ENCODE results near the gene ELK1.

The ELK1 gene

GRCh38 chrX:47587906-47588735 is 62.2 kb downstream of the ELK1 start:
- Histone ChIP-seq H3K36me3 (ENCODE audit: control insufficient read depth, insufficient read depth, low read length) (no peaks in the 10 kb centered on the region), H3K4me1 (no peaks in the 10 kb centered on the region), H3K9me3 (ENCODE audit: control insufficient read depth, low read length) (no peaks in the 10 kb centered on the region), H3K4me2 (ENCODE audit: low read length) (no peak overlapping the region), H3K9ac (no peak overlapping the region), H3K27me3 (ENCODE audit: control insufficient read depth, insufficient read depth, low read length) (no peaks in the 10 kb centered on the region), H3K27ac (no peak overlapping the region), H2AFZ (no peak overlapping the region), H3K79me2 (no peaks in the 10 kb centered on the region), H3K4me3 (ENCODE audit: low read depth, low read length) (no peak overlapping the region)
- no peak for TF ChIP-seq CTCF (IDR thresholded peaks at IDR 0.05)

- no peak overlapping the region for H3K27ac ChIP-seq
- no peak for TF ChIP-seq CTCF (IDR thresholded peaks at IDR 0.05)
- H3K9ac ChIP-seq = no peak overlapping the region
- no peaks in the 10 kb centered on the region for H3K27me3 ChIP-seq (ENCODE audit: control insufficient read depth, insufficient read depth, low read length)
- no peak overlapping the region for H3K4me3 ChIP-seq (ENCODE audit: low read depth, low read length)
- no peaks in the 10 kb centered on the region for H3K9me3 ChIP-seq (ENCODE audit: control insufficient read depth, low read length)
- no peaks in the 10 kb centered on the region for H3K4me1 ChIP-seq
- H3K79me2 ChIP-seq = no peaks in the 10 kb centered on the region
- no peaks in the 10 kb centered on the region for H3K36me3 ChIP-seq (ENCODE audit: control insufficient read depth, insufficient read depth, low read length)
- H2AFZ ChIP-seq = no peak overlapping the region
- H3K4me2 ChIP-seq (ENCODE audit: low read length) = no peak overlapping the region
These were observed 63.1 kb downstream of the ELK1 start for GRCh38 chrX:47587091-47587891.

GRCh38 chrX:47586043-47586787 is 64.1 kb downstream of the ELK1 start:
- TF ChIP-seq CTCF (IDR thresholded peaks at IDR 0.05) = no peak
- Histone ChIP-seq H3K36me3 (ENCODE audit: control insufficient read depth, insufficient read depth, low read length) (no peaks in the 10 kb centered on the region), H3K27ac (no peak overlapping the region)

More at GRCh38 chrX:47586043-47586787, 64.1 kb downstream of the ELK1 start:
- H3K4me3 ChIP-seq (ENCODE audit: low read depth, low read length) = no peak overlapping the region
- H3K9ac ChIP-seq = no peak overlapping the region
- no peak overlapping the region for H2AFZ ChIP-seq
- H3K4me1 ChIP-seq = no peaks in the 10 kb centered on the region
- H3K4me2 ChIP-seq (ENCODE audit: low read length) = no peak overlapping the region
- H3K9me3 ChIP-seq (ENCODE audit: control insufficient read depth, low read length) = no peaks in the 10 kb centered on the region
- H3K79me2 ChIP-seq = no peaks in the 10 kb centered on the region
- no peaks in the 10 kb centered on the region for H3K27me3 ChIP-seq (ENCODE audit: control insufficient read depth, insufficient read depth, low read length)

All from parathyroid adenoma (tissue), 2 donors.